Tibial artery (tissue), 4 donors: Measurements from ENCODE around the gene DOCK10.
A peak's percentile ranks its signal among the peaks of the same experiment; 100 is the strongest.

ENCODE experiments used
- DNase-seq, 2 donors: peaks; one replicate each; pipeline ENCODE4 v3.0.0-alpha.2; 2019
- H3K27ac ChIP-seq, 2 donors: fragments of 200-600 bp; sonication (generic) in 1 of 2; 1 replicate in 1 of 2; 2 replicates in 1 of 2; pipeline ENCODE4 v1.5.1; 2018 to 2019; ENCODE audit warnings: mild to moderate bottlenecking in 1 of 2
- H3K27me3 ChIP-seq, 2 donors: fragments of 200-600 bp; sonication (generic) in 1 of 2; one replicate each; pipeline versions ENCODE4 v1.5.1 to v1.6.0; 2016 to 2019
- H3K36me3 ChIP-seq, 3 donors: fragments of 200-600 bp; sonication (generic) in 2 of 3; one replicate each; pipeline ENCODE4 v1.5.1; 2016 to 2019; ENCODE audit warnings: mild to moderate bottlenecking in 2 of 3
- H3K4me1 ChIP-seq, 4 donors: fragments of 200-600 bp; sonication (generic) in 2 of 4; 1 replicate in 3 of 4; 2 replicates in 1 of 4; pipeline ENCODE4 v1.5.1; 2016 to 2019
- H3K4me3 ChIP-seq, 2 donors: fragments of 200-600 bp; sonication (generic) in 1 of 2; 1 replicate in 1 of 2; 2 replicates in 1 of 2; pipeline ENCODE4 v1.5.1; 2018 to 2019; ENCODE audit warnings: mild to moderate bottlenecking in 2 of 2
- H3K9me3 ChIP-seq, 3 donors: fragments of 200-600 bp; sonication (generic) in 1 of 3; one replicate each; pipeline ENCODE4 v1.5.1; 2016 to 2019
- CTCF ChIP-seq, 2 experiments: fragments of 200-600 bp in 1 of 2; fragments of 450-650 bp in 1 of 2; IDR thresholded peaks; one replicate each; pipeline ENCODE4 v1.5.1; 2017 to 2019; ENCODE audit warnings: antibody characterized with exemption in 2 of 2, mild to moderate bottlenecking in 1 of 2, moderate library complexity in 1 of 2
- intact Hi-C: fragments of 100-400 bp; cut with DNase I; formaldehyde crosslinking; loops from one replicate; pipeline ENCODE4 v1.15.0; 2023; ENCODE audit warnings: low total_unique reads

Gene DOCK10

GRCh38 chr2:225041207-225041850 is 939 bp downstream of the DOCK10 start:
- no peaks in the 10 kb centered on the region for H3K9me3 ChIP-seq
- peaks cover 0 to 27% (median 10%) of the 10 kb centered on the region in 4 donors for H3K4me1 ChIP-seq
- H3K27me3 ChIP-seq, result no peaks in the 10 kb centered on the region
- H3K4me3 ChIP-seq, result peak overlapping the region; percentile 56 to 76
- no peak for TF ChIP-seq CTCF (IDR thresholded peaks at IDR 0.05)
- intact Hi-C loops, result no loop called here
- DNase-seq, result peak in 1 of 2 donors; percentile 24
- H3K36me3 ChIP-seq, result no peaks in the 10 kb centered on the region
- peak overlapping the region in 1 of 2 donors; percentile 20 for H3K27ac ChIP-seq

GRCh38 chr2:225040856-225041206 is 1.4 kb downstream of the DOCK10 start:
- TF ChIP-seq CTCF (IDR thresholded peaks at IDR 0.05), result no peak
- no peaks in the 10 kb centered on the region for H3K9me3 ChIP-seq
- H3K27ac ChIP-seq, result no peak overlapping the region
- intact Hi-C loops, result no loop called here
- no peaks in the 10 kb centered on the region for H3K27me3 ChIP-seq
- H3K4me3 ChIP-seq, result peak overlapping the region; percentile 56 to 76
- no peaks in the 10 kb centered on the region for H3K36me3 ChIP-seq
- H3K4me1 ChIP-seq, result peaks cover 0 to 27% (median 10%) of the 10 kb centered on the region in 4 donors
- no peak for DNase-seq

- TF ChIP-seq CTCF (IDR thresholded peaks at IDR 0.05), result no peak
- H3K9me3 ChIP-seq, result no peaks in the 10 kb centered on the region
- no peak overlapping the region for H3K4me3 ChIP-seq
- H3K4me1 ChIP-seq, result peaks cover 0 to 27% (median 10%) of the 10 kb centered on the region in 4 donors
- H3K27ac ChIP-seq, result no peak overlapping the region
- no peak for DNase-seq
- H3K36me3 ChIP-seq, result no peaks in the 10 kb centered on the region
- intact Hi-C loops, result no loop called here
- H3K27me3 ChIP-seq, result no peaks in the 10 kb centered on the region
These were observed 2.1 kb downstream of the DOCK10 start for GRCh38 chr2:225040142-225040541.

GRCh38 chr2:225038231-225038523 is 4.1 kb downstream of the DOCK10 start:
- DNase-seq, result no peak
- TF ChIP-seq CTCF (IDR thresholded peaks at IDR 0.05), result no peak
- Histone ChIP-seq H3K27ac (no peak overlapping the region), H3K27me3 (no peaks in the 10 kb centered on the region), H3K36me3 (no peaks in the 10 kb centered on the region), H3K9me3 (no peaks in the 10 kb centered on the region), H3K4me3 (no peak overlapping the region), H3K4me1 (peaks cover 0 to 27% (median 10%) of the 10 kb centered on the region in 4 donors)
- intact Hi-C loops, result loop anchor here (10.0 kb wide), 1 partner anchor 693 kb away; no protein-coding TSS in a partner anchor

- Histone ChIP-seq H3K4me1 (peaks cover 0 to 23% (median 7%) of the 10 kb centered on the region in 4 donors), H3K36me3 (no peaks in the 10 kb centered on the region), H3K4me3 (no peak overlapping the region), H3K27me3 (no peaks in the 10 kb centered on the region), H3K9me3 (no peaks in the 10 kb centered on the region), H3K27ac (no peak overlapping the region)
- intact Hi-C loops, result loop anchor here (10.0 kb wide), 1 partner anchor 693 kb away; no protein-coding TSS in a partner anchor
- no peak for TF ChIP-seq CTCF (IDR thresholded peaks at IDR 0.05)
- DNase-seq, result no peak
These were observed 4.6 kb downstream of the DOCK10 start for GRCh38 chr2:225037415-225038230.
